RCC 7860 (cell line): ENCODE measurements around the gene CLK4.

Source experiments
- DNase-seq: peaks from one replicate; pipeline ENCODE4 v3.0.0-alpha.2; 2015; ENCODE audit warnings: low spot score
- FAIRE-seq: peaks from 2 replicates; lab custom pipeline; 2012; peaks lifted over from hg19 to GRCh38; lab: Jason Lieb, UNC

The CLK4 gene

DNA sequence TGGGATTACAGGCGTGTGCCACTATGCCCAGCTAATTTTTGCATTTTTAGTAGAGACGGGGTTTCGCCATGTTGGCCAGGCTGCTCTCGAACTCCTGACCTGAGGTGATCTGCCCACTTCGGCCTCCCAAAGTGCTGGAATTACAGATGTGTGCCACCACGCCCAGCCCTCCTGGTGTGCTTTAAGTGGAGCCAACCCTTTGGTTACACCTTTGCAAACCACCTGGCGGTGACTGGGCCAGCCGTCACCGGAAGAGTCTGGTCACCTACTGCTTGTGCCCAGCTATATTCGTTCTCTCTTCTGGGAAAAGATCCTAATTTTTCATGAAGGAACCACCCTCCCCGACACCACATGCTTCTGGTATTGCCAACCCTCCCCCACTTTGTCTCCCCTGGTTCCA, 72.5 kb downstream of the CLK4 start:
- FAIRE-seq (no peak), DNase-seq (no peak)

- no peak for DNase-seq
These were observed 73.3 kb downstream of the CLK4 start for GRCh38 chr5:178553517-178553916.

More at GRCh38 chr5:178553517-178553916, 73.3 kb downstream of the CLK4 start:
- FAIRE-seq: no peak
